Peyer's patch (tissue), 4 donors: ENCODE data around the gene XPC.
"Not testable (repeated sequence)": the region's sequence is repeated elsewhere in the genome, so short reads cannot be mapped to it uniquely, and the experiment has no call there.

Experiments used
- POLR2A ChIP-seq, 2 donors: fragments of 450-650 bp; IDR thresholded peaks; one replicate each; pipeline ENCODE4 v1.5.1; 2017; ENCODE audit warnings: antibody characterized with exemption in 2 of 2, mild to moderate bottlenecking in 2 of 2, moderate library complexity in 2 of 2
- TF ChIP-seq, protein P1 (sequence below), 6 experiments: fragments of 450-650 bp in 4 of 6; fragments of 200-600 bp in 2 of 6; sonication (generic) in 1 of 6; IDR thresholded peaks; one replicate each; pipeline ENCODE4 v1.5.1; 2017 to 2019; ENCODE audit warnings: antibody characterized with exemption in 6 of 6, mild to moderate bottlenecking in 3 of 6, moderate library complexity in 1 of 6

DNA sequence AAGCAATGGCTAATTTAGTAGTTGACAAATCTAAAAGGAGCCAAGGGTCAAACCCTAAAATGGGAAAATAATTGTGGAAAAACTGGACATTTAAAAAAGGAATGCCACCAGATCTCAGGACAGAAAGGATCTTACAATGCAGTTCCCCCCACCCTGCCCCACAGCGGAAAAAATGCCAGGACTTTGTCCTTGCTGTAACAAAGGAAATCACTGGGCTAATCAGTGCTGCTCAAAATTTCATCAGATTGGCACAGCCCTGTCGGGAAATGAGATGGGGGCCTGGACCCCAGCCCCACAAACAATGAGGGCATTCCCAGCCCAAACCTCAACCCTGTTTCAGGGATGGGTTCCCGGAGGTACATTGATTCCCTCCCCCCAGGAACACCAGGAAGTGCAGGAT is 48.0 kb upstream of the XPC start:
- TF ChIP-seq POLR2A (IDR thresholded peaks at IDR 0.05): not testable (repeated sequence)
- TF ChIP-seq, protein P1, sequence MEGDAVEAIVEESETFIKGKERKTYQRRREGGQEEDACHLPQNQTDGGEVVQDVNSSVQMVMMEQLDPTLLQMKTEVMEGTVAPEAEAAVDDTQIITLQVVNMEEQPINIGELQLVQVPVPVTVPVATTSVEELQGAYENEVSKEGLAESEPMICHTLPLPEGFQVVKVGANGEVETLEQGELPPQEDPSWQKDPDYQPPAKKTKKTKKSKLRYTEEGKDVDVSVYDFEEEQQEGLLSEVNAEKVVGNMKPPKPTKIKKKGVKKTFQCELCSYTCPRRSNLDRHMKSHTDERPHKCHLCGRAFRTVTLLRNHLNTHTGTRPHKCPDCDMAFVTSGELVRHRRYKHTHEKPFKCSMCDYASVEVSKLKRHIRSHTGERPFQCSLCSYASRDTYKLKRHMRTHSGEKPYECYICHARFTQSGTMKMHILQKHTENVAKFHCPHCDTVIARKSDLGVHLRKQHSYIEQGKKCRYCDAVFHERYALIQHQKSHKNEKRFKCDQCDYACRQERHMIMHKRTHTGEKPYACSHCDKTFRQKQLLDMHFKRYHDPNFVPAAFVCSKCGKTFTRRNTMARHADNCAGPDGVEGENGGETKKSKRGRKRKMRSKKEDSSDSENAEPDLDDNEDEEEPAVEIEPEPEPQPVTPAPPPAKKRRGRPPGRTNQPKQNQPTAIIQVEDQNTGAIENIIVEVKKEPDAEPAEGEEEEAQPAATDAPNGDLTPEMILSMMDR (IDR thresholded peaks at IDR 0.05): not testable (repeated sequence)
